PFSK-1 (cell line): Measurements from ENCODE around the gene JAK1.

Source experiments
- FOXP2 ChIP-seq: optimal IDR thresholded peaks from 2 replicates; pipeline ENCODE3; 2011; ENCODE audit warnings: borderline replicate concordance, control low read depth, inconsistent platforms; ENCODE audit not compliant: insufficient read depth; ENCODE audit errors: extremely low read length, extremely low read depth
- POLR2AphosphoS5 ChIP-seq: IDR thresholded peaks from 2 replicates; pipeline ENCODE4 v1.6.1; 2012; ENCODE audit warnings: low read depth, mild to moderate bottlenecking, control low read depth, low read length, moderate library complexity
- REST ChIP-seq, 2 experiments: IDR thresholded peaks; 2 replicates each; pipeline versions ENCODE4 v1.6.1 to v1.8.0; 2011 to 2012; ENCODE audit warnings: low read depth in 2 of 2, low read length in 2 of 2, control low read depth in 1 of 2, inconsistent platforms in 1 of 2, mild to moderate bottlenecking in 1 of 2, moderate library complexity in 1 of 2; ENCODE audit not compliant: insufficient read depth in 1 of 2
- SIN3A ChIP-seq: IDR thresholded peaks from 2 replicates; pipeline ENCODE4 v1.6.1; 2012; ENCODE audit warnings: mild to moderate bottlenecking, low read length, moderate library complexity, borderline replicate concordance; ENCODE audit not compliant: insufficient read depth
- TAF1 ChIP-seq: IDR thresholded peaks from 2 replicates; pipeline ENCODE4 v1.6.1; 2012; ENCODE audit warnings: low read length, control low read depth, borderline replicate concordance; ENCODE audit not compliant: insufficient read depth

The JAK1 gene

DNA sequence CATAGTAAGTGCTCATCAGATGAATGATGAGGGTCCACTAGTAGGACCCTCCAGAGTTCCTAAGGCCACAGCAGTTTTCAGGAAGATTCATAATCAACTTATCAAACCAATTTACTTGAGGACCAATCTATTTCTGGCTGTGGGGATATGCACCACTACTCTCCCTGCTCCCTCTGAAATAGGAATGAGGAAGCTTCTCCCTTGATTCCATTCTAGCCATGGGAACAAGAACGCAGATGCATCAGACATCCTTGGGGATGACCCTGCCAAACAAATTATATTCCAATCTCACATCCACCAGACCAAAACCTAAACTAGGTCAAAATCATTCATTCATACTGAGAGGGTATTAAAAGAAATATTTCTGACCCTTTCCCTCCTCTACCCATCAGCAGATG lies 31.5 kb downstream of the JAK1 start:
- TF ChIP-seq POLR2AphosphoS5 (no peak), REST (IDR thresholded peaks at IDR 0.05; ENCODE audit: insufficient read depth in 1 of 2, low read depth in 2 of 2, low read length in 2 of 2) (no peak), TAF1 (no peak), SIN3A (no peak), FOXP2 (no peak)

DNA sequence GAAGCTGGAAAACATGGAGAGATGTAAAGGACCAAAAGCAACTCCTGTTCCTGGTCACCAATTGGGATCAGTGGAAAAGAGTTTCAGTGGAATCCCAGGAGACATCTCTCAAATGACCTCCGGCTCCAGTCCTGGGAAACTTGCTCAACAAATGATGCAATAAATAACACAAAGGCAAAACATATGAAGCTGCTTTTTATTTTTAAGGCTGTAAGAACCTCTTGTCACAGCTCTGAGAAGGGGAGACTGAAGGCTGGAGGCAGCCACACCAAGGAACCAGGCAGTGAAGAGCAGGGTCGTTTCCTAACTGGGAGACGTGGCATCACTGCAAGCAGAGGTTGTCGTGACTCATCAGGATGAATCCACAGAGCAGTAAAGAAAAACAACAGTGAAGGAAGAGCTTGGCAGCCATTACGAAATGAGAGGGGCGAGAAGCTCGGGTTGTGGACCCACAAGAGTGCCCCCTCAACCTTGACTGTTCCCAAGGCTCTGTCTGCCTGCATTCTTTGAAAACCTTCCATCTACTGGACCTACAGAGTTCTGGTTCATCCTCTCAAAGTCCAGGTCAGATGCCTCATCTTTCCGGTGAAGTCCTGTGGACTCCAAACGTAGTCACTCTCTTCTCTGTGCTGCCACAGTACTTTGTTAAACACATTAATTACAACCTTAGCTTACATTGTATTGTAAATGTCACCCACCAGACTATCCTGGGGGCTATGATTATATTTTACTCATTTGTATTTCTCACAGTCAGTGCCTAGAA lies 32.1 kb downstream of the JAK1 start:
- TF ChIP-seq TAF1: no peak
- no peak for TF ChIP-seq REST (IDR thresholded peaks at IDR 0.05; ENCODE audit: insufficient read depth in 1 of 2, low read depth in 2 of 2, low read length in 2 of 2)
- TF ChIP-seq SIN3A: no peak
- TF ChIP-seq FOXP2: no peak
- no peak for TF ChIP-seq POLR2AphosphoS5

GRCh38 chr1:64933296-64934070 lies 32.9 kb downstream of the JAK1 start:
- TF ChIP-seq TAF1 (no peak), POLR2AphosphoS5 (no peak), FOXP2 (no peak), REST (IDR thresholded peaks at IDR 0.05; ENCODE audit: insufficient read depth in 1 of 2, low read depth in 2 of 2, low read length in 2 of 2) (no peak), SIN3A (no peak)

- TF ChIP-seq TAF1 (no peak), POLR2AphosphoS5 (no peak), FOXP2 (no peak), SIN3A (no peak), REST (IDR thresholded peaks at IDR 0.05; ENCODE audit: insufficient read depth in 1 of 2, low read depth in 2 of 2, low read length in 2 of 2) (no peak)
Measured at GRCh38 chr1:64932962-64933295, 33.4 kb downstream of the JAK1 start.
